K562 (cell line): ENCODE data around the gene OXSR1. TPM values are rescaled to one million over a fixed set of nuclear protein-coding genes. Genes with fewer than 3 reads are reported as not detected.

Experiments
- ARID2 ChIP-seq: fragments of 450-650 bp; IDR thresholded peaks from 2 replicates; pipeline ENCODE4 v1.6.1; 2017; ENCODE audit warnings: antibody characterized with exemption, mild to moderate bottlenecking
- BCL6 ChIP-seq: fragments of 250-450 bp; sonication (Bioruptor Pico); IDR thresholded peaks from 2 replicates; pipeline ENCODE4 v1.4.0; 2020
- COPS2 ChIP-seq: fragments of 450-650 bp; conservative IDR thresholded peaks from 2 replicates; pipeline ENCODE4 v1.6.1; 2016; ENCODE audit warnings: mild to moderate bottlenecking, moderate library complexity
- CREB1 ChIP-seq, 2 experiments: sonication (generic) in 1 of 2; formaldehyde crosslinking in 1 of 2; IDR thresholded peaks; 2 replicates each; pipeline versions ENCODE4 v1.6.1 to v1.8.0; 2012 to 2022; ENCODE audit warnings: inconsistent platforms in 1 of 2, mild to moderate bottlenecking in 1 of 2, missing genetic modification reagents in 1 of 2, moderate library complexity in 1 of 2
- DLX4 ChIP-seq: fragments of 250-450 bp; sonication (Bioruptor Pico); IDR thresholded peaks from 2 replicates; pipeline ENCODE4 v1.6.1; 2021; ENCODE audit warnings: mild to moderate bottlenecking
- ERF ChIP-seq: fragments of 450-650 bp; formaldehyde crosslinking; IDR thresholded peaks from 2 replicates; pipeline ENCODE4 v1.4.0; 2020; ENCODE audit warnings: mild to moderate bottlenecking, mixed read lengths
- FOXK2 ChIP-seq, 2 experiments: fragments of 450-650 bp; IDR thresholded peaks in 1 of 2; conservative IDR thresholded peaks in 1 of 2; 2 replicates each; pipeline ENCODE4 v1.6.1; 2016; ENCODE audit warnings: low read depth in 2 of 2, mild to moderate bottlenecking in 1 of 2
- HINFP ChIP-seq: fragments of 450-650 bp; conservative IDR thresholded peaks from 2 replicates; pipeline ENCODE4 v1.6.1; 2016; ENCODE audit warnings: missing genetic modification characterization, low read depth, mild to moderate bottlenecking, control low read depth, missing compliant biosample characterization
- HOXB6 ChIP-seq: fragments of 250-450 bp; sonication (Bioruptor Pico); IDR thresholded peaks from 2 replicates; pipeline ENCODE4 v1.5.1; 2022; ENCODE audit warnings: mild to moderate bottlenecking, borderline replicate concordance
- MTF1 ChIP-seq: fragments of 250-450 bp; sonication (Bioruptor Pico); IDR thresholded peaks from 2 replicates; pipeline ENCODE4 v1.9.0; 2021; ENCODE audit warnings: moderate library complexity, mild to moderate bottlenecking, inconsistent platforms, borderline replicate concordance
- POLR2AphosphoS5 ChIP-seq: IDR thresholded peaks from 2 replicates; pipeline ENCODE4 v1.6.1; 2011; ENCODE audit warnings: mild to moderate bottlenecking, low read depth, low read length, moderate library complexity; ENCODE audit not compliant: control insufficient read depth, insufficient read depth
- POLR2G ChIP-seq: fragments of 200-400 bp; formaldehyde crosslinking; IDR thresholded peaks from 2 replicates; pipeline ENCODE4 v1.6.1; 2017; ENCODE audit warnings: low read depth, mild to moderate bottlenecking, antibody characterized with exemption, low read length, moderate library complexity
- RBM25 ChIP-seq: fragments of 200-400 bp; formaldehyde crosslinking; IDR thresholded peaks from 2 replicates; pipeline ENCODE4 v1.6.1; 2018; ENCODE audit warnings: low read length, low read depth, moderate library complexity; ENCODE audit not compliant: severe bottlenecking
- SMAD4 ChIP-seq: fragments of 250-450 bp; sonication (Bioruptor Pico); conservative IDR thresholded peaks from 2 replicates; pipeline ENCODE4 v1.8.0; 2021; ENCODE audit warnings: inconsistent platforms, mild to moderate bottlenecking, moderate library complexity
- SMARCB1 ChIP-seq: IDR thresholded peaks from 2 replicates; pipeline ENCODE4 v1.6.1; 2011; ENCODE audit warnings: improper control_type of control experiment, low read depth; ENCODE audit not compliant: insufficient read length
- SRSF7 ChIP-seq: fragments of 200-400 bp; formaldehyde crosslinking; optimal IDR thresholded peaks from 2 replicates; pipeline ENCODE3; 2017; ENCODE audit warnings: mild to moderate bottlenecking, low read depth, low read length
- TAL1 ChIP-seq: fragments of 450-650 bp; IDR thresholded peaks from 2 replicates; pipeline ENCODE4 v1.6.1; 2016; ENCODE audit warnings: mild to moderate bottlenecking
- TBP ChIP-seq: optimal IDR thresholded peaks from 2 replicates; pipeline ENCODE3; 2011; ENCODE audit warnings: low read depth, low read length, improper control_type of control experiment
- TCF7L2 ChIP-seq: fragments of 150-350 bp; IDR thresholded peaks from 2 replicates; pipeline ENCODE4 v1.6.1; 2016; ENCODE audit warnings: low read depth, mild to moderate bottlenecking, low read length, moderate library complexity
- TSHZ1 ChIP-seq: fragments of 250-450 bp; sonication (Bioruptor Pico); IDR thresholded peaks from 2 replicates; pipeline ENCODE4 v1.4.0; 2020; ENCODE audit warnings: mild to moderate bottlenecking, moderate library complexity
- ZNF280A ChIP-seq: fragments of 450-650 bp; IDR thresholded peaks from 2 replicates; pipeline ENCODE4 v1.6.1; 2018; ENCODE audit warnings: mild to moderate bottlenecking, low read depth; ENCODE audit not compliant: partially characterized antibody
- polyA plus RNA-seq, 8 experiments: library from polyadenylated mRNA; depleted of rRNA in 4 of 8; stranded (reverse) in 5 of 8; unstranded in 3 of 8; fragments of >200 nt; fragmentation: Nextera tagmentation in 2 of 8; fragmentation: Illumina TruSeq in 1 of 8; extraction: Ambion mirVana in 2 of 8; extraction: Trizol in 1 of 8; gene quantifications; 2 replicates each; pipeline versions ENCODE4 v1.2.1 to v1.2.3, GENCODE V29; 2011 to 2014; ENCODE audit warnings: inconsistent platforms in 1 of 8, missing spikeins in 1 of 8
- total RNA-seq, 7 experiments: library from RNA; depleted of rRNA in 6 of 7; stranded (reverse); fragments of >200 nt in 6 of 7; fragmentation: Illumina TruSeq in 2 of 7; extraction: Trizol in 2 of 7; gene quantifications; 2 replicates each; pipeline versions ENCODE4 v1.2.1 to v1.2.3, GENCODE V29; 2011 to 2021; ENCODE audit warnings: low replicate concordance in 1 of 7

Gene OXSR1
- total and polyA plus RNA-seq, 9 of the 15 experiments (the other 6 are each of a cell fraction or from before 2014, with no cell fraction given), result 15.7 to 87.6 (median 48.7) TPM

- TF ChIP-seq MTF1 (CRISPR knock-in tag), result no peak
- no peak for TF ChIP-seq TBP
- no peak for TF ChIP-seq HINFP
- TF ChIP-seq DLX4 (CRISPR knock-in tag), result no peak
- TF ChIP-seq COPS2, result no peak
- TF ChIP-seq FOXK2 (conservative IDR thresholded peaks at IDR 0.05 in 1 of 2, IDR thresholded peaks at IDR 0.05 in 1 of 2; ENCODE audit: low read depth in 2 of 2), result 0 out of 4 replicates have a peak, but pooled peaks of 1 of the 2 experiments have one; percentile 38
- peak; percentile 43; the same call in 1 of the 2 replicates for TF ChIP-seq POLR2G
- TF ChIP-seq HOXB6 (CRISPR knock-in tag), result no peak
- no peak for TF ChIP-seq RBM25
- TF ChIP-seq BCL6 (CRISPR knock-in tag), result no peak
- peak; percentile 19; the same call in 1 of the 2 replicates for TF ChIP-seq ARID2
- no peak for TF ChIP-seq POLR2AphosphoS5
- no peak for TF ChIP-seq ZNF280A
- no peak for TF ChIP-seq TCF7L2
- no peak for TF ChIP-seq TSHZ1 (CRISPR knock-in tag)
- TF ChIP-seq SRSF7, result no peak
- no peak for TF ChIP-seq SMARCB1
- no peak for TF ChIP-seq SMAD4 (CRISPR knock-in tag)
- peak; percentile 29; the same call in 1 of the 2 replicates for TF ChIP-seq ERF (CRISPR knock-in tag)
- TF ChIP-seq TAL1, result no peak
- no peak for TF ChIP-seq CREB1 (IDR thresholded peaks at IDR 0.05)
- TF ChIP-seq CREB1 (CRISPR knock-in tag; IDR thresholded peaks at IDR 0.05), result no peak
Observed at GRCh38 chr3:38117748-38118420, 47.5 kb upstream of the OXSR1 start (continued).
